ENCODE measurements around the gene LRPPRC. TPM values are rescaled to one million over a fixed set of nuclear protein-coding genes. Genes with fewer than 3 reads are reported as not detected.

The LRPPRC gene
- total RNA-seq, 1 experiment from 2014 or later = 149 TPM

GRCh38 chr2:43851011-43851980 lies 144.5 kb downstream of the LRPPRC start:
- Histone ChIP-seq H3K36me3 (ENCODE audit: low read depth) (no peaks in the 10 kb centered on the region), H3K79me2 (ENCODE audit: low read depth) (no peaks in the 10 kb centered on the region), H2AFZ (no peak overlapping the region), H3K4me3 (no peak overlapping the region), H3K27me3 (ENCODE audit: insufficient read depth, low read depth) (peaks cover 51% of the 10 kb centered on the region), H3K9me3 (ENCODE audit: insufficient read depth, low read depth) (no peaks in the 10 kb centered on the region), H3K27ac (no peak overlapping the region), H4K20me1 (ENCODE audit: insufficient read depth) (no peaks in the 10 kb centered on the region), H3F3A (ENCODE audit: insufficient read depth, low read depth) (no peaks in the 10 kb centered on the region), H3K9me2 (ENCODE audit: insufficient read depth) (no peaks in the 10 kb centered on the region), H3K4me2 (no peak overlapping the region), H3K4me1 (replicated peaks; ENCODE audit: insufficient read depth) (peaks cover 5% of the 10 kb centered on the region; the same call in 1 of the 2 replicates)
- no TSS peak for BruUV-seq (replicated peaks)
- intact Hi-C loops (cut with micrococcal nuclease; ENCODE audit: unreplicated experiment) = no loop called here
- TF ChIP-seq EZH2 (IDR thresholded peaks at IDR 0.05; ENCODE audit: low read depth) = no peak
- no peak for TF ChIP-seq CTCF (conservative IDR thresholded peaks at IDR 0.05)
- ChIA-PET CTCF (interaction anchor here (0.6 kb wide), 1 partner anchor 24 kb away, joined by 3 read pairs; no protein-coding TSS in a partner anchor), POLR2A (ENCODE audit: unreplicated experiment) (interaction anchor here (0.6 kb wide), 1 partner anchor 520 kb away, joined by 3 read pairs; no protein-coding TSS in a partner anchor)
- DNase-seq = no peak

- H3K4me1 ChIP-seq (replicated peaks; ENCODE audit: insufficient read depth) = peaks cover 5% of the 10 kb centered on the region; the same call in 1 of the 2 replicates
- peak overlapping the region; percentile 7 for H3K4me2 ChIP-seq
- no peaks in the 10 kb centered on the region for H3K36me3 ChIP-seq (ENCODE audit: low read depth)
- intact Hi-C loops (cut with micrococcal nuclease; ENCODE audit: unreplicated experiment) = no loop called here
- no peaks in the 10 kb centered on the region for H3K9me3 ChIP-seq (ENCODE audit: insufficient read depth, low read depth)
- ChIA-PET POLR2A (ENCODE audit: unreplicated experiment) (interaction anchor here (0.6 kb wide), 1 partner anchor 837 kb away, joined by 3 read pairs; no protein-coding TSS in a partner anchor), CTCF (no interaction called here)
- no peaks in the 10 kb centered on the region for H4K20me1 ChIP-seq (ENCODE audit: insufficient read depth)
- no TSS peak for BruUV-seq (replicated peaks)
- no peaks in the 10 kb centered on the region for H3F3A ChIP-seq (ENCODE audit: insufficient read depth, low read depth)
- TF ChIP-seq CTCF (conservative IDR thresholded peaks at IDR 0.05) = no peak
- TF ChIP-seq EZH2 (IDR thresholded peaks at IDR 0.05; ENCODE audit: low read depth) = no peak
- H3K9me2 ChIP-seq (ENCODE audit: insufficient read depth) = no peaks in the 10 kb centered on the region
- H3K27ac ChIP-seq = no peak overlapping the region
- DNase-seq = peak in 1 of 2 experiments; percentile 84
- H3K27me3 ChIP-seq (ENCODE audit: insufficient read depth, low read depth) = peaks cover 28% of the 10 kb centered on the region; the same call in 1 of the 2 replicates
- no peak overlapping the region for H3K4me3 ChIP-seq
- peak overlapping the region; percentile 21; the same call in 1 of the 2 replicates for H2AFZ ChIP-seq
- no peaks in the 10 kb centered on the region for H3K79me2 ChIP-seq (ENCODE audit: low read depth)
These were observed 147.6 kb downstream of the LRPPRC start for GRCh38 chr2:43848214-43848613.

- no peak overlapping the region for H3K4me2 ChIP-seq
- H3K9me3 ChIP-seq (ENCODE audit: insufficient read depth, low read depth) = no peaks in the 10 kb centered on the region
- no peaks in the 10 kb centered on the region for H3F3A ChIP-seq (ENCODE audit: insufficient read depth, low read depth)
- no peak overlapping the region for H3K4me3 ChIP-seq
- TF ChIP-seq EZH2 (IDR thresholded peaks at IDR 0.05; ENCODE audit: low read depth) (no peak), CTCF (conservative IDR thresholded peaks at IDR 0.05) (no peak)
- no peak overlapping the region for H3K27ac ChIP-seq
- H3K9me2 ChIP-seq (ENCODE audit: insufficient read depth) = no peaks in the 10 kb centered on the region
- H3K79me2 ChIP-seq (ENCODE audit: low read depth) = no peaks in the 10 kb centered on the region
- no peaks in the 10 kb centered on the region for H4K20me1 ChIP-seq (ENCODE audit: insufficient read depth)
- H2AFZ ChIP-seq = no peak overlapping the region
- ChIA-PET CTCF (no interaction called here), POLR2A (ENCODE audit: unreplicated experiment) (interaction anchor here (0.5 kb wide), 1 partner anchor 21 kb away, joined by 5 read pairs; no protein-coding TSS in a partner anchor)
- peaks cover 5% of the 10 kb centered on the region; the same call in 1 of the 2 replicates for H3K4me1 ChIP-seq (replicated peaks; ENCODE audit: insufficient read depth)
- peaks cover 30% of the 10 kb centered on the region; the same call in 1 of the 2 replicates for H3K27me3 ChIP-seq (ENCODE audit: insufficient read depth, low read depth)
- intact Hi-C loops (cut with micrococcal nuclease; ENCODE audit: unreplicated experiment) = no loop called here
- H3K36me3 ChIP-seq (ENCODE audit: low read depth) = no peaks in the 10 kb centered on the region
- BruUV-seq (replicated peaks) = no TSS peak
- no peak for DNase-seq
These were observed 149.5 kb downstream of the LRPPRC start for GRCh38 chr2:43846140-43846793.

All from PC-9 (cell line).